GM10266 (cell line): ENCODE measurements around the gene FMN2.
"Not testable (repeated sequence)": the region's sequence is repeated elsewhere in the genome, so short reads cannot be mapped to it uniquely, and the experiment has no call there.

Experiments used
- DNase-seq: peaks from one replicate; pipeline ENCODE4 v3.0.0; 2012; ENCODE audit errors: extremely low spot score
- TF ChIP-seq, protein P1 (sequence below): IDR thresholded peaks from 2 replicates; pipeline ENCODE4 v1.5.1; 2012; ENCODE audit warnings: mild to moderate bottlenecking, low read depth; ENCODE audit not compliant: control insufficient read depth, insufficient read depth; ENCODE audit errors: missing control alignments

The FMN2 gene

DNA sequence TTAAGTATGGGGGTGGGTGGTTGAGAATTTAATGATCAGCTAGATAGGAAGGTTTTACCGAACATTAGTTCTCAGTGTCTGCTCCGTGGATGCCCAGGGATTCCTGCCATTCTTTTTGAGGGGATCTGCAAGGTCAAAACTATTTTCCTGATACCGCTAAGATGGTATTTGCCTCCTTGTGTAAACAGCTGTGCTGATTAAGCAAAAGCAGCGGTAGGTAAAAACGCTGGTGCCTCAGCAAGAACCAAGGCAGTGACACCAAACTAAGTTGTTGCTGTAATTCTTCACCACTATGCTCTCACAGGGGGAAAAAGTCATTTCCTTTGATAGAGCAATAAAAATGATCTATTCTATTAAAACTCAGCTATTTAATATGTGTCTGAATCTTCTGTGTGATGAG is 229.0 kb downstream of the FMN2 start:
- TF ChIP-seq, protein P1, sequence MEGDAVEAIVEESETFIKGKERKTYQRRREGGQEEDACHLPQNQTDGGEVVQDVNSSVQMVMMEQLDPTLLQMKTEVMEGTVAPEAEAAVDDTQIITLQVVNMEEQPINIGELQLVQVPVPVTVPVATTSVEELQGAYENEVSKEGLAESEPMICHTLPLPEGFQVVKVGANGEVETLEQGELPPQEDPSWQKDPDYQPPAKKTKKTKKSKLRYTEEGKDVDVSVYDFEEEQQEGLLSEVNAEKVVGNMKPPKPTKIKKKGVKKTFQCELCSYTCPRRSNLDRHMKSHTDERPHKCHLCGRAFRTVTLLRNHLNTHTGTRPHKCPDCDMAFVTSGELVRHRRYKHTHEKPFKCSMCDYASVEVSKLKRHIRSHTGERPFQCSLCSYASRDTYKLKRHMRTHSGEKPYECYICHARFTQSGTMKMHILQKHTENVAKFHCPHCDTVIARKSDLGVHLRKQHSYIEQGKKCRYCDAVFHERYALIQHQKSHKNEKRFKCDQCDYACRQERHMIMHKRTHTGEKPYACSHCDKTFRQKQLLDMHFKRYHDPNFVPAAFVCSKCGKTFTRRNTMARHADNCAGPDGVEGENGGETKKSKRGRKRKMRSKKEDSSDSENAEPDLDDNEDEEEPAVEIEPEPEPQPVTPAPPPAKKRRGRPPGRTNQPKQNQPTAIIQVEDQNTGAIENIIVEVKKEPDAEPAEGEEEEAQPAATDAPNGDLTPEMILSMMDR: no peak
- no peak for DNase-seq

DNA sequence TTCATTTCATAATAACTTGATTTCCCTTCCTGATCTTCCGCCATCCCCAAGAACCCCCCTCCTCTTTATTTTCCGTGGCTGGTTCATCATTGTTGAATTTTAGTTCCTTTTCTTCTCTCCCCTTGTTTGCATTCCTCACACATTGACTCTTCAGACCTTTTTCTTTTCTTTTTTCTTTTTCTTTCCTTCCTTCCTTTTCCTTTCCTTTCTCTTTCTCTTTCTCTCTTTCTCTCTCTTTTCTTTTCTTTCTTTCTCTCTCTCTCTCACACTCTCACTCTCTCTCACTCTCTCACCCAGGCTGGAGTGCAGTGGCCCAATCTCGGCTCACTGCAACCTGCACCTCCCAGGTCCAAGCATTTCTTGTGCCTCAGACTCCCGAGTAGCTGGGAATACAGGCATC is 231.3 kb downstream of the FMN2 start:
- TF ChIP-seq, protein P1: no peak
- DNase-seq: no peak

DNA sequence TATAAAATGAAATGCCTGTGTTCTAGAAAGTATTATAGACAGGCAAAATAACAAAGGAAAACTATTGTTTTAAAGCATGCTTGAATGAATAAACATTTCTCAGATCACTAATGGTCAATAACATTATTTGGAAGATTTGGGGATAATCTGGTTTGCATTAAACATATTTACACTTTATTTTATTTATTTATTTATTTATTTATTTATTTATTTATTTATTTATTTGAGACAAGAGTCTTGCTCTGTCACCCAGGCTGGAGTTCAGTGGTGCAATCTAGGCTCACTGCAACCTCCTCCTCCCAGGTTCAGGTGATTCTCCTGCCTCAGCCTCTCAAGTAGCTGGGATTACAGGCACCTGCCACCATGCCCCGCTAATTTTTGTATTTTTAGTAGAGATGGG is 236.7 kb downstream of the FMN2 start:
- DNase-seq: not testable (repeated sequence)

DNA sequence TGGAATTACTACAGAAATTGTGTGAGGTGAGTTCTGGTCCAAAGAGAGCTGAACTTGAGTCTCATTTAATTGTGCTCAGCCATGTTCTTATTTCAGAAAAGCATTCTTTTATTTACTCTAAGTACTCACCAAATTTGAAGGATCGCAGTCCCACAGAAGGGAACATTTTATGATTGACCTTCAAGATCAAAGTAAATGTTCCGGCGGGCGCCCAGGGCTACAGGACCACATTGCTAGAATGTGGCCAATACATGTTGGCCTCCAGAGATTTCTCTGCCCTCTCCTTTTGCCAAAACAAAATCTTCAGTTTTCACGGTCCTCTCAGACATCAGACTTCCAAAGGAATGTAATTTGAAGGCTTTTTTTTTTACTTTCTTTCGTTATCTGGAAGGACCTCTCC is 237.8 kb downstream of the FMN2 start:
- TF ChIP-seq, protein P1: no peak
- no peak for DNase-seq

DNA sequence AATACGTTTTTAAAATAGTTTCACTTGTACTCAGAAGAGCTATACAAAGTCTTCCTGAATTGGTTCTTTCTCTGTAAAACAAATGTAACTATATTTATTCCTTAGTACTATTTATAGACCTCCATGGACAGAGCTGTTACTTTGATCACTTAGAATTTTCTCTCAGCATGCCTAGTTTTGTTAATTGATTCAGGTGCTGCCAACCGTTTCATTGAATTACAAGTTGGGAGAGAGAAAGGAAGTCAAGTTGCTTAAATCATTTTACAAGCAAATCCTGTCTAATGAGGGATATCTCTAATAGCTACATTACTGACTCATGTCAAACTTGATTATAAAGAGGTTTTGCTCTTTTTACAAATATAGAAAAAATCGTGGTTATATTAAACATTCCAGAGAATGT is 241.0 kb downstream of the FMN2 start:
- TF ChIP-seq, protein P1: no peak
- DNase-seq: no peak

DNA sequence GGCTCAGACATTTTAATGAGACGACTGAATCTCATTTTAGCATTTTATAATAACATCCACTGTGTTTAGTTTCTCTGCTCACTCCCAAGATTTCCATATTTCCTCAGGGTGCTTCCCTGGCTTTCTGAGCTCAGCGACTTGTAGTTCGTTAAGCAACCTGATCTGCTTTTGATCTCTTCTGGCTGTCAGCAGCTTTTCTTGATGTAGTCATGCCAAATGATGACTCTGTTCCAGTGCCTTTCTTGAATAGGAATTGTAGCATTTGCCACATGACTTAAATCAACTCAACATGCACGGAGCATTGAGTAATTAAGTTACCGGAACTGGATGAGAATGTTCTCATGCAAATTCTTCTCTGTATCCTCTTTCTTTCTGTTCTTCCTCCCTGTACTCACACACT is 246.1 kb downstream of the FMN2 start:
- no peak for DNase-seq
- TF ChIP-seq, protein P1: no peak

DNA sequence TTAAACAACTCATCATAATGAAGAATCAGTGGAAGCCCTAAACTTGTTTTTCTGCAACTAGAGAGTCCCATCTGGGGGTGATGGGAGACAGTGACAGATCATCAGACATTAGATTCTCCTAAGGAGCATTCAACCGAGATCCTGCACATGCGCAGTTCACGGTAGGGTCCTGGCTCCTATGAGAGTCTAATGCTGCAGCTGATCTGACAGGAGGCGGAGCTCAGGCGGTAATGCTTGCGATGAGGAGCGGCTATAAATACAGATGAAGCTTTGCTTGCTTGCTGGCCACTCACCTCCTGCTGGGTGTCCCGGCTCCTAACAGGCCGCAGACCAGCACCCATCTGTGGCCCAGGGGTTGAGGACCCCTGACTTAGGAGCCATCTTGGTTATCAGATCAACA is 247.2 kb downstream of the FMN2 start:
- DNase-seq: no peak
- TF ChIP-seq, protein P1: no peak
